Left lung (tissue), 10 donors: ENCODE measurements around the gene TMEM209. TPM values are rescaled to one million over a fixed set of nuclear protein-coding genes. Genes with fewer than 3 reads are reported as not detected.
A peak's percentile ranks its signal among the peaks of the same experiment; 100 is the strongest.

Experiments used
- ATAC-seq: fragments of 200-7000 bp; cut with Tn5 transposase; one replicate; pipeline ENCODE4 v1.9.1; 2020; ENCODE audit warnings: moderate library complexity
- DNase-seq, 4 donors: peaks; one replicate each; pipeline ENCODE4 v3.0.0-alpha.2; 2013 to 2020
- H3K27ac ChIP-seq, 2 donors: fragments of 200-600 bp; sonication (generic) in 1 of 2; one replicate each; pipeline versions ENCODE4 v1.5.0 to v1.8.0; 2020 to 2021
- H3K27me3 ChIP-seq, 2 donors: fragments of 200-600 bp; sonication (generic) in 1 of 2; one replicate each; pipeline versions ENCODE4 v1.5.0 to v1.8.0; 2020 to 2021
- H3K36me3 ChIP-seq, 2 donors: fragments of 200-600 bp; sonication (generic) in 1 of 2; one replicate each; pipeline versions ENCODE4 v1.5.0 to v1.8.0; 2020 to 2021
- H3K4me1 ChIP-seq, 2 donors: fragments of 200-600 bp; one replicate each; pipeline ENCODE4 v1.8.0; 2021
- H3K4me3 ChIP-seq, 2 donors: fragments of 200-600 bp; sonication (generic) in 1 of 2; one replicate each; pipeline versions ENCODE4 v1.5.0 to v1.8.0; 2020 to 2021; ENCODE audit warnings: mild to moderate bottlenecking in 1 of 2
- H3K9me3 ChIP-seq, 2 donors: fragments of 200-600 bp; sonication (generic) in 1 of 2; one replicate each; pipeline versions ENCODE4 v1.5.0 to v1.8.0; 2020 to 2021
- CTCF ChIP-seq, 2 donors: fragments of 200-600 bp; sonication (generic) in 1 of 2; IDR thresholded peaks; one replicate each; pipeline versions ENCODE4 v1.5.0 to v1.8.0; 2021; ENCODE audit warnings: antibody characterized with exemption in 2 of 2
- intact Hi-C, 2 donors: fragments of 100-400 bp; cut with DNase I; formaldehyde crosslinking; loops; one replicate each; pipeline versions ENCODE4 v1.11.2 to v1.14.2; 2022
- polyA plus RNA-seq, 6 donors: library from polyadenylated mRNA; unstranded; fragments of 120-200 nt; gene quantifications; one replicate each; pipeline ENCODE4 v1.2.1, GENCODE V29; 2013; ENCODE audit not compliant: insufficient read length in 6 of 6
- total RNA-seq, 2 donors: library from RNA; stranded (reverse); fragmentation: NEBNext Ultra II Directional; extraction: Animal tissue kit (Norgen Biotek cat#: 25700); gene quantifications; one replicate each; pipeline ENCODE4 v1.2.1, GENCODE V29; 2021
- donor health status: DM: no; HTN: yes; CAD: no.
- donor health status: DM: no; HTN: no; CAD: no.

The TMEM209 gene
- total and polyA plus RNA-seq, 8 donors = 18.8 to 23.5 (median 20.3) TPM

GRCh38 chr7:130143986-130144311, 61.3 kb downstream of the TMEM209 start:
- ATAC-seq (no peak), DNase-seq (no peak)
- Histone ChIP-seq H3K27me3 (no peaks in the 10 kb centered on the region), H3K27ac (peak overlapping the region; percentile 58 to 69), H3K4me1 (peaks cover 22 to 24% of the 10 kb centered on the region in 2 donors), H3K9me3 (no peaks in the 10 kb centered on the region), H3K4me3 (no peak overlapping the region), H3K36me3 (peaks cover 0 to 14% of the 10 kb centered on the region in 2 donors)
- intact Hi-C loops = no loop called here
- no peak for TF ChIP-seq CTCF (IDR thresholded peaks at IDR 0.05)

GRCh38 chr7:130143334-130143732, 61.9 kb downstream of the TMEM209 start:
- TF ChIP-seq CTCF (IDR thresholded peaks at IDR 0.05) = no peak
- DNase-seq = no peak
- H3K4me1 ChIP-seq = peaks cover 22 to 24% of the 10 kb centered on the region in 2 donors
- ATAC-seq = no peak
- H3K9me3 ChIP-seq = no peaks in the 10 kb centered on the region
- no peaks in the 10 kb centered on the region for H3K27me3 ChIP-seq
- H3K27ac ChIP-seq = peak overlapping the region; percentile 75 to 89
- peaks cover 0 to 14% of the 10 kb centered on the region in 2 donors for H3K36me3 ChIP-seq
- H3K4me3 ChIP-seq = no peak overlapping the region
- intact Hi-C loops = no loop called here

- ATAC-seq = no peak
- Histone ChIP-seq H3K4me1 (peaks cover 22 to 24% of the 10 kb centered on the region in 2 donors), H3K9me3 (no peaks in the 10 kb centered on the region), H3K27me3 (no peaks in the 10 kb centered on the region), H3K36me3 (peaks cover 0 to 18% of the 10 kb centered on the region in 2 donors), H3K27ac (peak overlapping the region; percentile 75 to 89), H3K4me3 (no peak overlapping the region)
- no peak for DNase-seq
- no peak for TF ChIP-seq CTCF (IDR thresholded peaks at IDR 0.05)
- intact Hi-C loops = no loop called here
These were observed 62.4 kb downstream of the TMEM209 start for GRCh38 chr7:130142654-130143333.

GRCh38 chr7:130141884-130142653, 63.1 kb downstream of the TMEM209 start:
- no peaks in the 10 kb centered on the region for H3K9me3 ChIP-seq
- intact Hi-C loops = no loop called here
- peak overlapping the region; percentile 75 to 89 for H3K27ac ChIP-seq
- peaks cover 0 to 23% of the 10 kb centered on the region in 2 donors for H3K36me3 ChIP-seq
- peak overlapping the region; percentile 25 to 36 for H3K4me3 ChIP-seq
- DNase-seq = peak in 1 of 4 donors; percentile 36
- no peaks in the 10 kb centered on the region for H3K27me3 ChIP-seq
- TF ChIP-seq CTCF (IDR thresholded peaks at IDR 0.05) = no peak
- peak; percentile 15 for ATAC-seq
- H3K4me1 ChIP-seq = peaks cover 22 to 24% of the 10 kb centered on the region in 2 donors

GRCh38 chr7:130141161-130141883, 63.9 kb downstream of the TMEM209 start:
- DNase-seq (peak; percentile 86 to 93 (median 89)), ATAC-seq (peak; percentile 83)
- H3K9me3 ChIP-seq = no peaks in the 10 kb centered on the region
- intact Hi-C loops = no loop called here
- peaks cover 22 to 24% of the 10 kb centered on the region in 2 donors for H3K4me1 ChIP-seq
- no peaks in the 10 kb centered on the region for H3K27me3 ChIP-seq
- TF ChIP-seq CTCF (IDR thresholded peaks at IDR 0.05) = no peak
- H3K27ac ChIP-seq = peak overlapping the region; percentile 75 to 89
- peak overlapping the region; percentile 25 to 36 for H3K4me3 ChIP-seq
- H3K36me3 ChIP-seq = peaks cover 0 to 31% of the 10 kb centered on the region in 2 donors
